ENCODE measurements around the gene ZNF35.
A peak's percentile ranks its signal among the peaks of the same experiment; 100 is the strongest.

ZNF35 gene

GRCh38 chr3:44687898-44688297 lies 39.4 kb downstream of the ZNF35 start:
- Mint-ChIP-seq H3K36me3 (ENCODE audit: low read depth) (peaks cover 30% of the 10 kb centered on the region), H3K27me3 (ENCODE audit: low read depth) (peaks cover 4% of the 10 kb centered on the region), H3K4me3 (peak overlapping the region in 1 of 3 experiments; percentile 60), H3K27ac (no peak overlapping the region), H3K4me1 (peaks cover 11% of the 10 kb centered on the region), H3K9me3 (peaks cover 61% of the 10 kb centered on the region)
- TF ChIP-seq, protein P1, sequence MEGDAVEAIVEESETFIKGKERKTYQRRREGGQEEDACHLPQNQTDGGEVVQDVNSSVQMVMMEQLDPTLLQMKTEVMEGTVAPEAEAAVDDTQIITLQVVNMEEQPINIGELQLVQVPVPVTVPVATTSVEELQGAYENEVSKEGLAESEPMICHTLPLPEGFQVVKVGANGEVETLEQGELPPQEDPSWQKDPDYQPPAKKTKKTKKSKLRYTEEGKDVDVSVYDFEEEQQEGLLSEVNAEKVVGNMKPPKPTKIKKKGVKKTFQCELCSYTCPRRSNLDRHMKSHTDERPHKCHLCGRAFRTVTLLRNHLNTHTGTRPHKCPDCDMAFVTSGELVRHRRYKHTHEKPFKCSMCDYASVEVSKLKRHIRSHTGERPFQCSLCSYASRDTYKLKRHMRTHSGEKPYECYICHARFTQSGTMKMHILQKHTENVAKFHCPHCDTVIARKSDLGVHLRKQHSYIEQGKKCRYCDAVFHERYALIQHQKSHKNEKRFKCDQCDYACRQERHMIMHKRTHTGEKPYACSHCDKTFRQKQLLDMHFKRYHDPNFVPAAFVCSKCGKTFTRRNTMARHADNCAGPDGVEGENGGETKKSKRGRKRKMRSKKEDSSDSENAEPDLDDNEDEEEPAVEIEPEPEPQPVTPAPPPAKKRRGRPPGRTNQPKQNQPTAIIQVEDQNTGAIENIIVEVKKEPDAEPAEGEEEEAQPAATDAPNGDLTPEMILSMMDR (IDR thresholded peaks at IDR 0.05; ENCODE audit: unreplicated experiment in 3 of 3) = no peak

All from nephron (organoid).